OCI-LY1 (cell line): ENCODE results near the gene DALRD3.

Source experiments
- H2AFZ ChIP-seq: fragments of 200-600 bp; sonication (generic), shearing (Covaris generic); 2 replicates; pipeline ENCODE4 v1.6.0; 2014; ENCODE audit warnings: antibody characterized with exemption, mild to moderate bottlenecking, low read length
- H3F3A ChIP-seq: fragments of 200-600 bp; sonication (generic), shearing (Covaris generic); 2 replicates; pipeline ENCODE4 v1.6.0; 2014; ENCODE audit warnings: mild to moderate bottlenecking, antibody characterized with exemption, low read length, moderate library complexity; ENCODE audit not compliant: insufficient read depth
- H3K27ac ChIP-seq: fragments of 200-600 bp; sonication (generic); 2 replicates; pipeline ENCODE4 v1.5.1; 2014; ENCODE audit warnings: low read length, mixed run types, mild to moderate bottlenecking, low read depth; ENCODE audit not compliant: poor library complexity, severe bottlenecking
- H3K27me3 ChIP-seq: fragments of 200-600 bp; sonication (generic); 2 replicates; pipeline ENCODE4 v1.6.0; 2014; ENCODE audit warnings: antibody characterized with exemption, mild to moderate bottlenecking, low read length, moderate library complexity; ENCODE audit not compliant: insufficient read depth
- H3K36me3 ChIP-seq: fragments of 200-600 bp; sonication (generic); 2 replicates; pipeline ENCODE4 v1.6.1; 2014; ENCODE audit warnings: mild to moderate bottlenecking, antibody characterized with exemption, low read length, moderate library complexity, mixed read lengths; ENCODE audit not compliant: insufficient read depth
- H3K4me1 ChIP-seq: fragments of 200-600 bp; sonication (generic); 2 replicates; pipeline ENCODE4 v1.5.1; 2014; ENCODE audit warnings: mild to moderate bottlenecking, low read length, moderate library complexity; ENCODE audit not compliant: insufficient read depth, severe bottlenecking
- H3K4me2 ChIP-seq: fragments of 200-600 bp; sonication (generic), shearing (Covaris generic); 2 replicates; pipeline ENCODE4 v1.6.1; 2014; ENCODE audit warnings: low read length
- H3K4me3 ChIP-seq: fragments of 200-600 bp; sonication (generic); 2 replicates; pipeline ENCODE4 v1.5.1; 2014; ENCODE audit warnings: low read length, low read depth, mild to moderate bottlenecking, mixed read lengths; ENCODE audit not compliant: poor library complexity, severe bottlenecking
- H3K79me2 ChIP-seq: fragments of 200-600 bp; shearing (Covaris generic); 2 replicates; pipeline ENCODE4 v1.6.1; 2016; ENCODE audit warnings: mixed run types, low read length, mixed read lengths; ENCODE audit not compliant: insufficient read depth
- H3K9ac ChIP-seq: fragments of 200-600 bp; sonication (generic), shearing (Covaris generic); 2 replicates; pipeline ENCODE4 v1.6.1; 2014; ENCODE audit warnings: mild to moderate bottlenecking, low read length, mixed read lengths
- H3K9me2 ChIP-seq: fragments of 200-600 bp; sonication (generic), shearing (Covaris generic); 2 replicates; pipeline ENCODE4 v1.6.1; 2014; ENCODE audit warnings: low read depth, mild to moderate bottlenecking, low read length, mixed read lengths
- H3K9me3 ChIP-seq: fragments of 200-600 bp; shearing (Covaris generic); 2 replicates; pipeline ENCODE4 v1.6.1; 2014; ENCODE audit warnings: low read length, mixed read lengths
- H4K20me1 ChIP-seq: fragments of 200-600 bp; sonication (generic), shearing (Covaris generic); 2 replicates; pipeline ENCODE4 v1.6.0; 2016; ENCODE audit warnings: mild to moderate bottlenecking, low read length; ENCODE audit not compliant: insufficient read depth
- EZH2 ChIP-seq: fragments of 200-600 bp; sonication (generic), shearing (Covaris generic); IDR thresholded peaks from 2 replicates; pipeline ENCODE4 v1.8.0; 2017; ENCODE audit warnings: borderline replicate concordance, mixed run types, mild to moderate bottlenecking, antibody characterized with exemption, low read length, moderate library complexity, mixed read lengths
- TF ChIP-seq, protein P1 (sequence below): fragments of 200-600 bp; sonication (generic), shearing (Covaris generic); IDR thresholded peaks from 2 replicates; pipeline ENCODE4 v1.5.1; 2017; ENCODE audit warnings: mild to moderate bottlenecking, antibody characterized with exemption, low read length, moderate library complexity, mixed read lengths

DALRD3 gene

DNA sequence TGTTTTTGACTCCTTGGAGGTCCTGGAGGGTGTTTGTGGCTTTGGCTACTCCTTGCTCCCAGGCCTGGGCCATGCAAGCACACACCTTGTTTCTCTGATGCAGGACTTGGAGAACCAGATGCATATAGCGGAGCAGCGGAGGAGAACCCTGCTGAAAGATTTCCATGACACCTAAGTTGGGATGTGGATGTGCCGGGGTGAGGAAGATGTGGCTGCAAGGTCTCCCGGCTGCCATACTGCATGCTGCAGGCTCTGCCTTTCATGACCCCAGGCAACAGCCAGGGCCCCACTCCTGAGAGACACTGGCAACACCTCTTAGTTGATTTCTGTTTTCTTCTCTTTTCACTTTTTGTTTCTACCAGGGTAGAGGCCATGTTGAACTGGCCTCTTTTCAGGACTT is 35.3 kb downstream of the DALRD3 start:
- Histone ChIP-seq H3F3A (no peaks in the 10 kb centered on the region), H3K9me3 (no peaks in the 10 kb centered on the region), H3K36me3 (peaks cover 75% of the 10 kb centered on the region), H4K20me1 (no peaks in the 10 kb centered on the region), H3K27ac (no peak overlapping the region), H3K79me2 (no peaks in the 10 kb centered on the region), H3K9ac (no peak overlapping the region), H3K4me2 (no peak overlapping the region), H3K27me3 (no peaks in the 10 kb centered on the region), H2AFZ (no peak overlapping the region), H3K4me3 (no peak overlapping the region), H3K4me1 (no peaks in the 10 kb centered on the region), H3K9me2 (no peaks in the 10 kb centered on the region)
- TF ChIP-seq, protein P1, sequence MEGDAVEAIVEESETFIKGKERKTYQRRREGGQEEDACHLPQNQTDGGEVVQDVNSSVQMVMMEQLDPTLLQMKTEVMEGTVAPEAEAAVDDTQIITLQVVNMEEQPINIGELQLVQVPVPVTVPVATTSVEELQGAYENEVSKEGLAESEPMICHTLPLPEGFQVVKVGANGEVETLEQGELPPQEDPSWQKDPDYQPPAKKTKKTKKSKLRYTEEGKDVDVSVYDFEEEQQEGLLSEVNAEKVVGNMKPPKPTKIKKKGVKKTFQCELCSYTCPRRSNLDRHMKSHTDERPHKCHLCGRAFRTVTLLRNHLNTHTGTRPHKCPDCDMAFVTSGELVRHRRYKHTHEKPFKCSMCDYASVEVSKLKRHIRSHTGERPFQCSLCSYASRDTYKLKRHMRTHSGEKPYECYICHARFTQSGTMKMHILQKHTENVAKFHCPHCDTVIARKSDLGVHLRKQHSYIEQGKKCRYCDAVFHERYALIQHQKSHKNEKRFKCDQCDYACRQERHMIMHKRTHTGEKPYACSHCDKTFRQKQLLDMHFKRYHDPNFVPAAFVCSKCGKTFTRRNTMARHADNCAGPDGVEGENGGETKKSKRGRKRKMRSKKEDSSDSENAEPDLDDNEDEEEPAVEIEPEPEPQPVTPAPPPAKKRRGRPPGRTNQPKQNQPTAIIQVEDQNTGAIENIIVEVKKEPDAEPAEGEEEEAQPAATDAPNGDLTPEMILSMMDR = no peak
- no peak for TF ChIP-seq EZH2

DNA sequence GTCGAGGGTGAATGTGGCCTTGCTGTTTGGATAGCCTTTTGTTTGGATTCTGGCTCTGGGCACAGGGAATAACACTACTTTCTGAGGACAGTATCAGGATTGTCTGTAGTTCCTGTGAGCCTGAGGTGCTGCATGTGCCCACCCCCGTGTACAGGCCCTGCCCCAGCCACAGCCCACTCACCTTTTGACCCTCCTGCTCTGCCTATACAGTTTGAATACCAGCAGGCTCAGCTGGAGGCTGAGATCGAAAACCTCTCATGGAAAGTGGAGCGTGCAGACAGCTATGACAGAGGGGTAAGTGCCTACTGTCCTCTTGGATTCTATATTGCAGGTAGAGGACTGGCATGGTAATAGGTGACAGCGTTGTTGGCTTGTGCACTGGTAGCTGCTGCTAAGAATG is 35.7 kb downstream of the DALRD3 start:
- Histone ChIP-seq H4K20me1 (no peaks in the 10 kb centered on the region), H3K9me3 (no peaks in the 10 kb centered on the region), H3K9me2 (no peaks in the 10 kb centered on the region), H3K4me3 (no peak overlapping the region), H3K27ac (no peak overlapping the region), H2AFZ (no peak overlapping the region), H3K79me2 (no peaks in the 10 kb centered on the region), H3F3A (no peaks in the 10 kb centered on the region), H3K4me1 (no peaks in the 10 kb centered on the region), H3K36me3 (peaks cover 79% of the 10 kb centered on the region), H3K9ac (no peak overlapping the region), H3K4me2 (no peak overlapping the region), H3K27me3 (no peaks in the 10 kb centered on the region)
- no peak for TF ChIP-seq EZH2
- TF ChIP-seq, protein P1 = no peak

DNA sequence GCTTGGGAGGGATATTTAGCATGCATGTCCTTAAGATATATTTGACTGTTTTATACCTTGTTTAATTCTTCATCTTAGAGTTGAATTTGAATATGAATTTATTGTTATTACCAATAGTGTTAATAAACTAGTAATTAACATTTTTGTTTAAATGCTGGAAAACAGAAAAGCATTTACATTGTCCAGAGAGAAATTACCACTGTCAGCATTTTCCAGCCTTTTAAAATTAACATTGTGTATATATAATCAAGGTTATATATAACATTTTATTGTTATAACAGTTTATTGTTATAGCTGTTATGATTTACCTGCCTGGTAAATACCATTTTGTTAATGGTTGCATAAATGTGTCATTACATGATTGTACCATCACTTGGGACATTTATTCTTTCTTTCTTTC is 36.4 kb downstream of the DALRD3 start:
- H3K79me2 ChIP-seq = no peaks in the 10 kb centered on the region
- TF ChIP-seq, protein P1 = no peak
- TF ChIP-seq EZH2 = no peak
- no peaks in the 10 kb centered on the region for H3K9me2 ChIP-seq
- H3K36me3 ChIP-seq = peaks cover 82% of the 10 kb centered on the region
- H4K20me1 ChIP-seq = no peaks in the 10 kb centered on the region
- H3K9me3 ChIP-seq = no peaks in the 10 kb centered on the region
- H3K9ac ChIP-seq = no peak overlapping the region
- H3K4me2 ChIP-seq = no peak overlapping the region
- no peaks in the 10 kb centered on the region for H3K27me3 ChIP-seq
- H2AFZ ChIP-seq = no peak overlapping the region
- no peaks in the 10 kb centered on the region for H3F3A ChIP-seq
- no peak overlapping the region for H3K4me3 ChIP-seq
- H3K4me1 ChIP-seq = no peaks in the 10 kb centered on the region
- no peak overlapping the region for H3K27ac ChIP-seq
